PC-9 (cell line): ENCODE measurements around the gene LRRC8C. TPM values are rescaled to one million over a fixed set of nuclear protein-coding genes. Genes with fewer than 3 reads are reported as not detected.

Experiments
- BruUV-seq: library from RNA; stranded (reverse); fragments of 400-500 nt; replicated peaks from 2 replicates; lab custom pipeline; 2021; lab: Mats Ljungman, UMichigan
- CTCF ChIA-PET: fragments of 300-600 bp; sonication (Branson Sonifier 250); formaldehyde crosslinking; loops from one replicate; lab custom pipeline; 2022; ENCODE audit warnings: antibody characterized with exemption; lab: Charles Lee
- POLR2A ChIA-PET: fragments of 300-600 bp; sonication (Branson Sonifier 250); formaldehyde crosslinking; loops from one replicate; lab custom pipeline; 2022; ENCODE audit warnings: antibody characterized with exemption; ENCODE audit not compliant: unreplicated experiment; lab: Charles Lee
- DNase-seq, 2 experiments: peaks; one replicate each; pipeline versions ENCODE4 v3.0.0 to v3.0.0-alpha.2; 2015 to 2022; ENCODE audit warnings: mixed read lengths in 1 of 2
- H2AFZ ChIP-seq: fragments of 200-600 bp; sonication (generic); 2 replicates; pipeline ENCODE4 v1.8.1; 2017; ENCODE audit warnings: antibody characterized with exemption
- H3F3A ChIP-seq: fragments of 200-600 bp; sonication (generic); 2 replicates; pipeline ENCODE4 v1.8.1; 2017; ENCODE audit warnings: antibody characterized with exemption, mild to moderate bottlenecking, low read depth; ENCODE audit not compliant: insufficient read depth
- H3K27ac ChIP-seq: fragments of 200-600 bp; sonication (generic); 2 replicates; pipeline ENCODE4 v1.6.1; 2016; ENCODE audit warnings: mixed run types
- H3K27me3 ChIP-seq: fragments of 200-600 bp; sonication (generic); 2 replicates; pipeline ENCODE4 v1.6.1; 2016; ENCODE audit warnings: low read depth, mixed run types; ENCODE audit not compliant: insufficient read depth
- H3K36me3 ChIP-seq: fragments of 200-600 bp; sonication (generic); 2 replicates; pipeline ENCODE4 v1.6.1; 2016; ENCODE audit warnings: low read depth, mixed run types
- H3K4me1 ChIP-seq: fragments of 200-600 bp; sonication (generic); replicated peaks from 2 replicates; pipeline ENCODE4 v1.6.1; 2016; ENCODE audit warnings: mixed run types; ENCODE audit not compliant: insufficient read depth
- H3K4me2 ChIP-seq: fragments of 200-600 bp; sonication (generic); 2 replicates; pipeline ENCODE4 v1.6.1; 2017; ENCODE audit warnings: mixed run types
- H3K4me3 ChIP-seq: fragments of 200-600 bp; sonication (generic); 2 replicates; pipeline ENCODE4 v1.6.1; 2016; ENCODE audit warnings: mixed run types
- H3K79me2 ChIP-seq: fragments of 200-600 bp; sonication (generic); 2 replicates; pipeline ENCODE4 v1.6.1; 2017; ENCODE audit warnings: low read depth, mixed run types
- H3K9me2 ChIP-seq: fragments of 200-600 bp; sonication (generic); 2 replicates; pipeline ENCODE4 v1.8.1; 2017; ENCODE audit warnings: mild to moderate bottlenecking; ENCODE audit not compliant: insufficient read depth
- H3K9me3 ChIP-seq: fragments of 200-600 bp; sonication (generic); 2 replicates; pipeline ENCODE4 v1.8.1; 2016; ENCODE audit warnings: low read depth; ENCODE audit not compliant: insufficient read depth
- H4K20me1 ChIP-seq: fragments of 200-600 bp; sonication (generic); 2 replicates; pipeline ENCODE4 v1.8.1; 2017; ENCODE audit not compliant: insufficient read depth
- EZH2 ChIP-seq: fragments of 200-600 bp; sonication (generic); IDR thresholded peaks from 2 replicates; pipeline ENCODE4 v1.8.0; 2017; ENCODE audit warnings: antibody characterized with exemption, low read depth
- intact Hi-C: fragments of 100-400 bp; cut with micrococcal nuclease; formaldehyde crosslinking; loops from one replicate; pipeline ENCODE4 v1.10.0; 2022; ENCODE audit not compliant: unreplicated experiment
- total RNA-seq: library from RNA; stranded (reverse); gene quantifications from 2 replicates; pipeline ENCODE4 v1.2.3, GENCODE V29; 2021
- TF ChIP-seq, protein P1 (sequence below): fragments of 200-600 bp; sonication (generic); conservative IDR thresholded peaks from 2 replicates; pipeline ENCODE4 v1.6.1; 2017; ENCODE audit warnings: mixed run types, antibody characterized with exemption, mild to moderate bottlenecking, moderate library complexity

The LRRC8C gene
- total RNA-seq, 1 experiment from 2014 or later = 2.2 TPM

DNA sequence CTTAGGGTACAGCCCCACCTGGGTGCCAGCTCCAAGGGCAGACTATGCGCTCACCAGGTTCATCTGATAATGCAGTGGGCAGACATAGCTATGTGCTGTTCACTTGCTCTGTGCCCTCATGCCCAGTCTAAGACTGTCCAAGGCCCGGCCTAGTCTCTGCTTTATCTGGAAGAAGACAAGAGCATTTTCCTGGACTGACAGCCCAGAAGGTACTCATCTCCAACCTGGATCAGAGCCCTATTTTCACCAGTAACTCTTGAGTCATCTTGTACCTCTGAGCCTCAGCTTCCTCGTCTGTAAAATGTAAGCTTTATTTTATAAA, 28.5 kb upstream of the LRRC8C start:
- Histone ChIP-seq H3K9me3 (no peaks in the 10 kb centered on the region), H3K79me2 (no peaks in the 10 kb centered on the region), H3K27ac (no peak overlapping the region), H3K27me3 (no peaks in the 10 kb centered on the region), H3K4me2 (no peak overlapping the region), H4K20me1 (peaks cover 10% of the 10 kb centered on the region; the same call in 1 of the 2 replicates), H3K36me3 (no peaks in the 10 kb centered on the region), H3F3A (peaks cover 28% of the 10 kb centered on the region; the same call in 1 of the 2 replicates), H2AFZ (no peak overlapping the region), H3K9me2 (no peaks in the 10 kb centered on the region), H3K4me1 (peaks cover 20% of the 10 kb centered on the region), H3K4me3 (no peak overlapping the region)
- no peak for TF ChIP-seq EZH2
- TF ChIP-seq, protein P1, sequence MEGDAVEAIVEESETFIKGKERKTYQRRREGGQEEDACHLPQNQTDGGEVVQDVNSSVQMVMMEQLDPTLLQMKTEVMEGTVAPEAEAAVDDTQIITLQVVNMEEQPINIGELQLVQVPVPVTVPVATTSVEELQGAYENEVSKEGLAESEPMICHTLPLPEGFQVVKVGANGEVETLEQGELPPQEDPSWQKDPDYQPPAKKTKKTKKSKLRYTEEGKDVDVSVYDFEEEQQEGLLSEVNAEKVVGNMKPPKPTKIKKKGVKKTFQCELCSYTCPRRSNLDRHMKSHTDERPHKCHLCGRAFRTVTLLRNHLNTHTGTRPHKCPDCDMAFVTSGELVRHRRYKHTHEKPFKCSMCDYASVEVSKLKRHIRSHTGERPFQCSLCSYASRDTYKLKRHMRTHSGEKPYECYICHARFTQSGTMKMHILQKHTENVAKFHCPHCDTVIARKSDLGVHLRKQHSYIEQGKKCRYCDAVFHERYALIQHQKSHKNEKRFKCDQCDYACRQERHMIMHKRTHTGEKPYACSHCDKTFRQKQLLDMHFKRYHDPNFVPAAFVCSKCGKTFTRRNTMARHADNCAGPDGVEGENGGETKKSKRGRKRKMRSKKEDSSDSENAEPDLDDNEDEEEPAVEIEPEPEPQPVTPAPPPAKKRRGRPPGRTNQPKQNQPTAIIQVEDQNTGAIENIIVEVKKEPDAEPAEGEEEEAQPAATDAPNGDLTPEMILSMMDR = no peak
- BruUV-seq = no TSS peak
- CTCF ChIA-PET = interaction anchor here (0.6 to 1.4 kb wide), 2 partner anchors 121 to 630 kb away, joined by 3 to 5 read pairs; no protein-coding TSS in a partner anchor
- no peak for DNase-seq
- POLR2A ChIA-PET = no interaction called here
- intact Hi-C loops = loop anchor here (10.0 kb wide), 1 partner anchor 390 kb away; the partner anchor contains the start of gene ZNF326

DNA sequence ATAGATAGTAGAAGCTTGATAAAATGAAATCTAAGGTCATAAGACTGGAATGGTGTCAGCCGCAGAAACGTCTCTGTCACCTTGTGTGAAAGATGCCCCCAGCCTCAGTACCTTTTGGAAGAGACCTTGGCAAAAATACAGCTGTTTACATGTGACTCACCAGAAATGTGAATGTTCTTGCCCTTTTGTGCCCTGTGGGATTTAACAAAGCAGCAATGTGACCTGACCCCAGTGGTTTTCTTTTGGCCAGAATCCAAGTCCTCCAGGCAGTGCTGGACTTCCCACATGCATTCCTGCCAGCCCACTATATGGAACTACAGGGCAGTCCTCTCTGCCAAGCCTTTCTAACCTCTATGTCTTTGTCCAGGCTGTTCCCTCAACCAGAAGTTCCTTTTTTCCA, 27.2 kb upstream of the LRRC8C start:
- Histone ChIP-seq H3K27ac (no peak overlapping the region), H4K20me1 (peaks cover 10% of the 10 kb centered on the region; the same call in 1 of the 2 replicates), H3K79me2 (no peaks in the 10 kb centered on the region), H3K27me3 (no peaks in the 10 kb centered on the region), H3K4me1 (peaks cover 20% of the 10 kb centered on the region), H3K4me2 (peak overlapping the region; percentile 41), H3K4me3 (no peak overlapping the region), H3K36me3 (no peaks in the 10 kb centered on the region), H3F3A (peaks cover 28% of the 10 kb centered on the region; the same call in 1 of the 2 replicates), H2AFZ (no peak overlapping the region), H3K9me3 (no peaks in the 10 kb centered on the region), H3K9me2 (no peaks in the 10 kb centered on the region)
- CTCF ChIA-PET = no interaction called here
- no TSS peak for BruUV-seq
- TF ChIP-seq, protein P1 = no peak
- TF ChIP-seq EZH2 = no peak
- peak; percentile 81 to 94 for DNase-seq
- POLR2A ChIA-PET = no interaction called here
- intact Hi-C loops = loop anchor here (5.0 to 10.0 kb wide), 2 partner anchors 78 to 389 kb away; partner anchors contain the start of gene ZNF326

DNA sequence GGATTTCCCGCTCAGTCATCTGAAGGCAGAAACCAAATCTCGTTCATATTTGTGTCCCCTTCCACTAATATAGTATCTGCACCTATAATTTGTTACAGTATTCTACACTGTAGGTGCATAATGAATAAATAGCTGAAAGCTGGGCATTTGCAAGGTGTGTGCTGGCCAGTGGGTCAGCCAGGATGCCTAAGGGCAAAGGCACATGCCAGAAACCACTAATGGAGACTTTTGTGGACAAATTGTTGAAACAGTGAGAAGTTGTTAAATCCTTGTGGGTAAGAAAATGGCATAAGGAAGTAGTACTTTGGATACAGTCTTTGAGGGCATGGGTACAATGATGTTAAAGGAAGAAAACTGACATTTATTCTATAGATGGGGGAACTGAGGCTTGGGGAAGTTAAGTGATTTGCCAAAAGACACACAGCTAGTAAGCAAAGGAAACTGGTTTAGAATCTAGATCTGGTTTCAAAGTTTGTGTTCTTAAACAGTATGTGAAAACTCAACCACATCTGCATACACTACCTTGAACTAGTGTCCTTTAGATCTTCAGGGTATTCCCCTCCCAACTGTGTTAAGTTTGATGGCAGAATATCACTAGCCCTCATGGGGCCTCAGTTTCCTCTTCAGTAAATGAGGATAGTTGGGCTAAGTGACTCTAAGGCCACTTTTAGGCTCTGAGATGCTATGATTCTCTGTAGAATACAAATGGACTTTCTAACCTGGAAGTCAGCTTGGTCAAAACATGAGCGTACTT, 26.5 kb upstream of the LRRC8C start:
- Histone ChIP-seq H3K79me2 (no peaks in the 10 kb centered on the region), H3K36me3 (no peaks in the 10 kb centered on the region), H3K4me2 (peak overlapping the region; percentile 41), H3K9me3 (no peaks in the 10 kb centered on the region), H2AFZ (no peak overlapping the region), H3K4me1 (peaks cover 20% of the 10 kb centered on the region), H3K27me3 (no peaks in the 10 kb centered on the region), H3F3A (peaks cover 28% of the 10 kb centered on the region; the same call in 1 of the 2 replicates), H4K20me1 (peaks cover 10% of the 10 kb centered on the region; the same call in 1 of the 2 replicates), H3K9me2 (no peaks in the 10 kb centered on the region), H3K27ac (no peak overlapping the region), H3K4me3 (no peak overlapping the region)
- intact Hi-C loops = loop anchor here (5.0 to 10.0 kb wide), 2 partner anchors 79 to 388 kb away; partner anchors contain the start of gene ZNF326
- CTCF ChIA-PET = no interaction called here
- DNase-seq = peak; percentile 22 to 68
- POLR2A ChIA-PET = interaction anchor here (0.5 kb wide), 1 partner anchor 146 kb away, joined by 3 read pairs; no protein-coding TSS in a partner anchor
- no peak for TF ChIP-seq EZH2
- TF ChIP-seq, protein P1 = no peak
- BruUV-seq = no TSS peak
